HG03066 (cell line): ENCODE measurements around the gene ORM1.
"Not testable (repeated sequence)": the region's sequence is repeated elsewhere in the genome, so short reads cannot be mapped to it uniquely, and the experiment has no call there.

Experiments used
- ATAC-seq: cut with Tn5 transposase; IDR thresholded peaks from one replicate; pipeline ENCODE4 v1.9.1; 2021; ENCODE audit warnings: low read depth; ENCODE audit not compliant: unreplicated experiment

The ORM1 gene

GRCh38 chr9:114322831-114323531, at the start of gene ORM1:
Gene ORM1, plus strand, starts transcription at chr9:114323098. Its CDS starts 36 bp downstream, at chr9:114323134.
- not testable (repeated sequence) for ATAC-seq

- ATAC-seq = no peak
Measured at GRCh38 chr9:114273461-114273881, 49.4 kb upstream of the ORM1 start.

GRCh38 chr9:114274217-114274616, 48.7 kb upstream of the ORM1 start:
- ATAC-seq = no peak

GRCh38 chr9:114275246-114276004, 47.5 kb upstream of the ORM1 start:
- no peak for ATAC-seq

- ATAC-seq = no peak
Measured at GRCh38 chr9:114276908-114277821, 45.7 kb upstream of the ORM1 start.

- no peak for ATAC-seq
Measured at GRCh38 chr9:114278356-114278755, 44.5 kb upstream of the ORM1 start.

GRCh38 chr9:114278881-114279570, 43.9 kb upstream of the ORM1 start:
- no peak for ATAC-seq

- ATAC-seq = no peak
Measured at GRCh38 chr9:114279693-114280092, 43.2 kb upstream of the ORM1 start.

- no peak for ATAC-seq
Measured at GRCh38 chr9:114280636-114281472, 42.0 kb upstream of the ORM1 start.

- ATAC-seq = no peak
Measured at GRCh38 chr9:114281473-114282103, 41.3 kb upstream of the ORM1 start.

- no peak for ATAC-seq
Measured at GRCh38 chr9:114282104-114282485, 40.8 kb upstream of the ORM1 start.

GRCh38 chr9:114282507-114282906, 40.4 kb upstream of the ORM1 start:
- ATAC-seq = no peak

- no peak for ATAC-seq
Measured at GRCh38 chr9:114282926-114283325, 40.0 kb upstream of the ORM1 start.

GRCh38 chr9:114283551-114284111, 39.3 kb upstream of the ORM1 start:
- no peak for ATAC-seq

GRCh38 chr9:114284316-114285060, 38.4 kb upstream of the ORM1 start:
- no peak for ATAC-seq

GRCh38 chr9:114285166-114285867, 37.6 kb upstream of the ORM1 start:
- no peak for ATAC-seq

- no peak for ATAC-seq
Measured at GRCh38 chr9:114286146-114286679, 36.7 kb upstream of the ORM1 start.
